ENCODE results near the gene KCTD12.

The KCTD12 gene

GRCh38 chr13:76853481-76853880, 32.7 kb downstream of the KCTD12 start:
- no peak for DNase-seq

DNA sequence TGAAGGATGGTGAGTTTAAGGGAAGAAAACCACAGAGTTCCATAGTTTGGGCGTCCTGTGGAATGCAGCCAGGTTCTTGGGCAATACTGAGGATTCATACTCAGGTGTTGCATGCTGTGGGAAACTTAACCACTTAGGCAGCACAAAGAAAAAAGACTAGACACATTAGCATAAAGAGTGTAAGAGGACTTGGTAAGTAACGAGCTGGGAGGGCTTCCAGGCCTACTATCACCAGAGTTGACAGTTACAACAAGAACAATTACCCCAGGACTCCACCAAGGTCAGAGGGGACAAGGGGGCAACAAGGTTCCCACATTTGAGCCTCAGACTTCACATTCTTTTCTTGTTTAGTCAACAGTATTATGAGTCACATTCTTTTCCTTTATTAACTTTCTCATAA, 33.2 kb downstream of the KCTD12 start:
- no peak for DNase-seq

GRCh38 chr13:76851961-76852360, 34.2 kb downstream of the KCTD12 start:
- no peak for DNase-seq

GRCh38 chr13:76849493-76849892, 36.7 kb downstream of the KCTD12 start:
- no peak for DNase-seq

DNA sequence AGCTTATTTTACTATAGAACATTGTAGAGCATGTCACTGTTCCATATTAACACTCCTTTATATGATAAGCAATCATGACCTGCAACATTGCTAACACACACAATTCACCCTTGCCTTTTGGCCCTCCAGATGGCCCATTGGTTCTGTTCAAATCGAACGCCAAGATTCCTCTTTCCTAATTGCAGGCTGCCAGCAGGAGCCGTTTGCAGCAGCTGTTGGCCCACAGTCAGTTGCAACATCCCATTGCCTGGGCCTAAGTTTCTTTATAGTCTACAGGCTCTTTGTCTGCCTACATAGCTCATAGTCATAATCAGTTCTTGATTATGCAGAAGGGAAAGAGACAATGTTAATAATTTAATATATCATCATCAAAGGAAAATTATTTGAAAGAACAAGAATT, 37.6 kb downstream of the KCTD12 start:
- peak in 1 of 3 experiments; percentile 29 for DNase-seq

- DNase-seq, result no peak
These were observed 39.8 kb downstream of the KCTD12 start for GRCh38 chr13:76846363-76846762.

- no peak for DNase-seq
These were observed 40.3 kb downstream of the KCTD12 start for GRCh38 chr13:76845865-76846264.

DNA sequence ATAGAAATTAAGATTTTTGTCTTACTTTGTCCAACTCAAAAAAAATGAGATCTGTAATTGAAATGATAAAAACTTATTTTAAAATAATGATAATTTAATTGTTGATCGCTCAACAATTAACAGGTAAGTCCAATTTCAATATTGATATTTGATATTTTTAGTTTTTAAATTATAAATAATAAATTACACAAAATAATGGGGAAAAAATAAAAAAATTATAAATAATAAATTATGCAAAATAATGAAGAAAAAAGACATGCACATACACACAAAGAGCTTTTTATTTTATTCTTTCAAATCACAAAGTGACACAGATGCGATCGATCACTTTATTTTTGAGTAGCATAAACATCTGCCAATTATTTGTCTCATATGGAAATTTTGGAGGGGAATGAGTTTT, 40.8 kb downstream of the KCTD12 start:
- no peak for DNase-seq

- DNase-seq, result no peak
These were observed 48.4 kb downstream of the KCTD12 start for GRCh38 chr13:76837801-76838200.

- DNase-seq, result no peak
These were observed 49.9 kb downstream of the KCTD12 start for GRCh38 chr13:76836311-76836710.

DNA sequence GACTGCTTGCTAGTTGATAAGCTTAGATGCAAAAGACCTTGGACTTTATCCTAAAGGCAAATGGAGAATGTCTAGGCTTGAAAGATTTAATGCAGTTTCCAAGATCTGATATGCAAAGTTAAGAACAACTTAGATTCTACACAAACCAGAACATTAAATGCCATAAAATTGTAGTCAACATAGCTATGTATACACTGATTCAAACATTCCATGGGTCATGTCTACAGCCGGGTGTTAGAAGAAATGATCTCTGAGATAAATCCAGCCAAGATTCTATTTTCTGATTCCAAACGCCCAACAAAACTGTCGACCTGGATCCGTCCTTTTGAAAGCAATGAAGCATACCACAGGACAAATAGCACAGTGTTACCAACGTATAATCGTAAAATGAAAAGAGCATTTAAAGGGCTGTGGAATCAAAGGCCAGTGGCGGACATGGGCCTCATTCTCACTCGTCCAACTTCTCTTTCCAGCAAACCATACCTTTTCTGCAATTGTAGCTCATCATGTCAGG, 52.7 kb downstream of the KCTD12 start:
- DNase-seq, result no peak

DNA sequence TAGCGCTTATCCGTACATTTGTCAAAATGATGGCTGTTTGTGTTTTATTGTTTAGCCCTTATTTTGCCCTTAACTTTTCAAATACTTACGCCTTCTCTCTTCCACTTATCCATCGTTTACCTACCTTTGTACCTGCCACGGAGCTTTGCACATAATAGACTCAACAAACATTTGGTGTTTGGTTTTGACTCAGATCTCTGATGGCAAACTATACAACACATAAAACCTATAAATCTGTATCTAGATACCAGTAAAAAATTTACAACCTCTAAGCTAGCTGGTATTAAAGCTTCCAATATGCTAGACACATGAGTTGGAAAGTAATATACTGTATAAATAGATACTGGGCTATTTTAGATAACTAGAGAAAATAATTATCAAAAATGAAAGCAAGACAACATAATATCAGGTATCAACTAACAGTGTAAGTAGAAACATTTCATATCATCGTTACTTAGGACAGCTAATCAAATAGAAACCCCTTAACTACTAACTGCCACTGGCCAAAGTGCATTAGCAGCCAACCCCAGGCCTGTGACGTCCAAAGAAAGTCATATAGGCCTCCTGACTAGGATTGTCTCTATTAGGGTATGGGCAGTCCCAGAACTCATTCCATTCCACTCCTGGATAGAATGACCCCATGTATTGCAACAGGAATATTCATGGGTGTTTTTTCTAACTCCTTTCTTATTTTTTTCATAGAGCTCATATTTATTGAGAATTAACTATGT, 53.8 kb downstream of the KCTD12 start:
- DNase-seq, result peak in 2 of 3 experiments; percentile 38 to 75

DNA sequence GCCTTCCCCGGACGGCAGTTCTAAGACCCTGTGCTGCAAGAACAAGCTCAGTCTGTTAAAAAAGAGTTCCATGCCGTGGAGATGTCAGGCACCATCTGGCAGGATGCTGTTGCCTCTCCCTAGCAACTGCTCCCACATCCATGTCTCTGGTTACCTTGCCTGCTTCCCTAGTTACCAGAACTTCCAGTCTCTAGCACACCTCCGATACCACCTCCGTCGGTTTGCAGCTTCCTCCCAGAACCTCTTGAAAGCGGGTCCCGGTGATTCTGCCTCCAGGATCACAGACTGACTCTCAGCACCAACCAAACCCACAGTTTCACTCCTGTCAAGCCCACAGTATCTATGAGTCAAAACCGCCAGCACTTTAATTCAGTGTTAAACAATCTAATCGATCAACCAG, 55.4 kb downstream of the KCTD12 start:
- DNase-seq, result no peak
